Inflammatory macrophage treated with lipopolysaccharide for 4 hours (primary cell): Measurements from ENCODE around the gene YBX2.

Experiments
- DNase-seq: peaks from one replicate; pipeline ENCODE4 v3.0.0-alpha.2; 2020

Gene YBX2

GRCh38 chr17:7322520-7323194 lies 28.2 kb upstream of the YBX2 start:
- no peak for DNase-seq

GRCh38 chr17:7321466-7321865 lies 27.0 kb upstream of the YBX2 start:
- DNase-seq: no peak

DNA sequence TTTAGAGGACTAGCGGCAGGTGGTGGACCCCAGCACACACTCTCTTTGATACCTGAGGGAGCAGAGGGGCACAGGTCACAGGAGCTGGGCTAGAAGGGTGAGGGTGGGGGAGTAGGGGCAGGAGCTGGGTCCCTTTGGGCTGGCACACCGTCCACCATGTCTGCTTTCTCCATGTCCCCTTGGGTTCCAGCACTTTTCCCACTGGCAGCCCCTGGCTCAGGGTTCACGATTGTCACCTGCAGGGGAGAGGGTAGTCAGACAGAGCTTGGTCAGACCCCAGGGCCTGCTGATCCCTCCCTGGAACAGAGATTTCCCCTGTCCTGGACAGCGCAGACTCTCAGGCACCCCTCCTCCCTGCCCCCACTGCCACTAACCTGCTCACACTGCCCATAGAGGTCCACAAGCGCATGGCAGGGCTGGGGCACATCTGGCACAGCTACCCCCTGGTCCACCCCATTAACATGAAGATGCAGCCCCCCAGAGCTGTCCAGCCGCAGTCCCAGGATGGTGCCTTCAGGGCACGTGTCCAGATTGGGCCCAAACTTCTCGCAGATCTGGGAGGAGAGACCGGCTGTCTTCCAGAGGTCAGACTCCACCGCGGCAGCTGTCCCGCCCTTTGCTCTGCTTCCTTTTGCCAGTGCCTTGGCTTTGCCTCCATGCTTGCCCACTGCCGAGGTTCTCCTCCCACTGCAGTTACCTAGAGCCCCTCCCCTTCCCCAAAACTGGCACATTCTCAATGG lies 23.9 kb upstream of the YBX2 start:
- no peak for DNase-seq

GRCh38 chr17:7317161-7317803 lies 22.8 kb upstream of the YBX2 start:
- DNase-seq: no peak

GRCh38 chr17:7315570-7316235 lies 21.3 kb upstream of the YBX2 start:
- no peak for DNase-seq

DNA sequence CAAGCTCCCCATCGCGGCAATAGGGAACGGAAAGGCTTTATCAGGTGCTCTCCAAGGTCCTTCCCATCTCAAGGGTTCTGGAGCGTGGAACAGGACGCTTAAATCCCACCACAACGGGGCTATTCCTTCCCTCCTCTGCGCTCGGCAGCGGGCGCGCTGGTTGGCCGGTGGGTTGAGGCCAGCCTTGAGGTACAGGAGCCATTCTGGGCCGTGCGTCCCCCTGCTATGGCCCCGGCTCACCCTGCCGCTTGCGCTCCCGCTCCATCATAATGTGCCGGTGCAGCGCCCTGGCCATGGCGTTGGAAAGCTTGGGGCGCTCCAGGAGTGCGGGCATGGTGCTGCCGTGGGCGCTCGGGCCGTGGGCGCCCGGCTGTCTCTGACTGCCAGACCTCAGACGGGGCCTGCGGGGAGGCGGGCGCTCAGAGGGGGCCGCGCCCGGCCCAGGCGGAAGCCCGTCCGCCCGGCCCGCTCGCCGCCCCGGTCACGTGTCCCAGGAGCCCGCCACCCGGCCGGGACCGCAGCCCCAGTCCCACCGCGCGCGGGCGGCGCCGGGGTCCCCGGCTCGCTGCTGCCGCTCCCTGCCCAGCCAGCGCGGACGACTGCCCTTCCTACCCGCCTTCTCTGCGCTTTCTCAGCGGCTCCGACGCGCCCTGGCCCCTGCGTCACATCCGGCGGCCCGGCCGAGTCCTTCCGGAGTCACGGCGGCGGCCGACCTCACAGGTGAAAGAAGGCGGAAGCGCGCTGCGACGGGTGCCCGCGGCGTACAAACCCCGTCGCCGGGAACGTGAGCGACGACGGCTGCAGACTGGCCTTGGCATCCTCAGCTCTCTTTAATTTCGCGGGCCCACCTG lies 20.5 kb upstream of the YBX2 start, which contains the start of gene GPS2:
Gene GPS2 (minus strand): TSS at position 642 of the 851 bp plus-strand sequence. CDS start 308 bp downstream, at position 334.
- DNase-seq: peak; percentile 89

- DNase-seq: no peak
Measured at GRCh38 chr17:7313890-7314718, 19.7 kb upstream of the YBX2 start.

DNA sequence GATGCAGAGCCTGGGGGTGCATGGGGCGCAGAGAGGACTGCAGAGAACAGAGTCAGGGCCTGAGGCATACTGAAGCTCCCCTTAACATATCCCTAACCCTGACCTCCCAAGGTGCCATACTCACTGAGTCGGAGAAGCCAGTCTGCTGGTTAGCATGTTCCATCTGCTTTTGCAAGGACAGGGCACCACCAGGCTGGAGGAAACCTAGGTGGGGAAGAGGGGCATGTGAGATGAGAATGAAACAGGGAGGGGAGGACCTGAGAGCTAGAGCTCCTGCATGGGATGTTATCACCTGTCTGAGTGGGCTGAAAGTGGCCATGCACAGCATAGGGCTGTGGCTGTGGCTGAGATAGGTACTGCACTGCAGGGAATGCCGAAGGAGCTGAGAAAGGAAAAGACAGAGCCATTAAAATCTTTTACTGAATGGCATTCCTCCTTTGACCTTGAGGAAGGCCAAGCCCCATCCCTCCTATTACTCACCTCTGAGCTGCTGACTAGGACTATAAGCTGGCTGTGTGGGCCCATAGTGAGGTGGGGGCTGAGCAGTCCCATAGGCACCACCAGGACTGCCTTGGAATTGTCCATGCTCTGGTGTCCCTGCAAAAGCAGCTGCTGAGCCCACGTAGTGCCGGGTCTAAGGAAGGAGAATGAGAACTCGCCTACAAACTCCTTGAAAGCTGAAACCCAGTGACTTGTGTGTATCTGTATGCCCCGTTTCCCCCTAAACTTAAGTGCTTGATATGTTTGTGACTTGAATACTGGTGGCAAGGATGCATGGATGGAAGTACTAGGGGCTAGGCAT lies 18.9 kb upstream of the YBX2 start:
- no peak for DNase-seq

- no peak for DNase-seq
Measured at GRCh38 chr17:7312432-7313087, 18.1 kb upstream of the YBX2 start.

- no peak for DNase-seq
Measured at GRCh38 chr17:7311110-7311705, 16.8 kb upstream of the YBX2 start.

DNA sequence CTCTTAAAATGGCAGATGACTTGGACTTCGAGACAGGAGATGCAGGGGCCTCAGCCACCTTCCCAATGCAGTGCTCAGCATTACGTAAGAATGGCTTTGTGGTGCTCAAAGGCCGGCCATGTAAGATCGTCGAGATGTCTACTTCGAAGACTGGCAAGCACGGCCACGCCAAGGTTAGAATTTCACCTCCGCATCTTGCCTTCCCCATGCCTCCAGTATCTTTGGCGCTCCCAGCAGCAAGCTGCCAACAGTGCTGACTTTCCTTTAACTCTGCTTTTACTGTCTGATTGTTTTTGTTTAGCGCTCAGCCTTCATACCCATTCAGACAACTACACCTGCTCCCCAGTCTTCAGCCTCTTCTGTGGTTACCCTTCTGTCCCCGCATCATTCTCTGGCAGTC lies 15.2 kb upstream of the YBX2 start:
- no peak for DNase-seq

DNA sequence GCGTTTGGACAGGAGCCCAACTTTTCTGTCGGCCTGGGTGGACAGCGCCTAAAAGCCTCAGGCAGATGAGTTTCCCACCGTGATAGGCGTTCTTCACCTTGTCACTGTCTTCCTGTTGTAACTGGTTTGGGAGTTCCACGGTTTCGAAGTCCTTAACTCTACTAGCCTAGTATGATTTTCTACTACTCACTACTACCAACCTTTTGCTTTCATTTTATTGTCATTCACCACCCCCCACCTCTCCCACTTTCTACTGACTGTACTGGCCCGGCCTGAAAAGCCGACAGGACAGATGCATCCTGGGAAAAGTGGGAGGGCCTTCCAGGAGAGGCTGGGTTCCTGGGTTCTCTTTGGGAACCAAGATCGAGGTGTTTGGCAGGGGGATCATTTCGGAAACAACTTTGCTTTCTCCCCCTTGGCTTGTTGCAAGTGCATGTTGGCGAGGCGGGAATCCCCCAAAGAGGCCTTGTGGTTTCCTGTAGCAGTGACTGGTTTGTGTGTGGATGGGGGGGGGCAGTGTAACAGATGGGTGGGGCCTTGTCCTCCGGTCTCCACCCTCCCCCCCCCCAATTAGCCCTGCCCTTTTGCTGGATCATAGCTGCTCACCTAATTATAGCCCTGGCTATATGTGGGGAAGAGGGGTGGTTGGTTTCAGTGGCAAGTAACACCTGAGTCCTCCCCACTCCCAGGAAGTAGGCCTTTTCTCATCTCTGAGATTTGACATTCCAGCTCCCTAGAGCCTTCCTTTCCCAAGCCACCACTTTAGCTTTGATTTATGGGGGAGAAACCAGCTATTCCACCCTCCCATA lies 14.4 kb upstream of the YBX2 start:
- DNase-seq: peak; percentile 92

GRCh38 chr17:7307686-7308624 lies 13.5 kb upstream of the YBX2 start:
- DNase-seq: peak; percentile 62

DNA sequence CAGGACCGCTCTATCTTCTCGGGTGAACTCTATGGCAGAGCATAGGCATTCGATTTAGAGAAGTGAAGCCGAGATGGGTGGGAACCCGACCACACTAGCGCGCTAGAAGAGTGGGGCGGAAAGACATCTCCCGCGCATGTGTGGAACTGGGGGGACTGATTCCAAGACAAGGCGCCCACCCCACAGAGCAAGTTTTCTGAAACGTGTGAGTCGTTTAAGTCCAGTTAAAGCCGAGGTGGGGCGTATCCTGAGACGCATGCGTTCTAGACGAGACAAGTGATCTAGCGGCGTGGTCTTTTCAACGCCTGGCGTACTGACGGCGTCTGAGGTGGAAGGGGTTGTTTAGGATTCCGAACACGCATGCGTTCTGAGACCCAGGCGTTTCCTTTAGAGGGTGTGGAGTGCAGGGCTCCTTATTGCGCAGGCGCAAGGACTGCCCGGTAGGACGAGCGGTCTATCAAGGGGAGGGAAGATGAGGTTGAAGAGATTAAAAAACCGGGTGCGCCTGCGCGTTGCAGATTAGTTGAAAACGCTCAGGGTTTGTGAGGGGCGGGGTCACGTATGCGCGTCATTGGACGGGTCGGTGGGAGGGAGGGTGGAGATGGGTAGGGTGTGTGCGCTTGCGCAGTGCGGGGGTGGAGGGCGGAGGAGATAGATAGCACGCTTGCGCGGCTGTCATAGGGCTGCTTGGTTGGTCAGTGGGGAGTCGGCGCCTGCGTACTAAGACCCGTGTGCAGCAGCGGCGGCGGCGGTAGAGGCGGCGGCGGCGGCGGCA lies 12.7 kb upstream of the YBX2 start, which contains the start of gene EIF5A:
Gene EIF5A (plus strand): TSS at position 718 of the 775 bp plus-strand sequence. CDS start 2,008 bp downstream, outside the sequence.
- DNase-seq: peak; percentile 100

DNA sequence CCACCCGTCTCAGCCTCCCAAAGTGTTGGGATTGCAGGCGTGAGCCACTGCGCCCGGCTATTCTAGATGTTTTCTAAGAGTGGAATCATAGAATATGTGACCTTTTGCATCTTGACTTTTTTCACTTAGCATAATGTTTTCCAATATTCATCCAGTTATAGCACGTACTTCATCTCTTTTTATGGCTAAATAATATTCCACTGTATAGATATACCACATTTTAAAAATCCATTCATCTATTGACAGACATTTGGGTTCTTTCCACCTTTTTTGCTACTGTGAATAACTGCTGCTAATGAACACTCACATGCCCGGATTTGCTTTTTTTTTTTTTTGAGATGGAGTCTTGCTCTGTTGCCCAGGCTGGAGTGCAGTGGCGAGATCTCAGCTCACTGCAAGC lies 9.7 kb upstream of the YBX2 start:
- no peak for DNase-seq

GRCh38 chr17:7296189-7296861 lies 1.9 kb upstream of the YBX2 start:
- peak; percentile 83 for DNase-seq
